Measurements from ENCODE around the gene SLC13A3. TPM values are rescaled to one million over a fixed set of nuclear protein-coding genes. Genes with fewer than 3 reads are reported as not detected.

SLC13A3 gene
- polyA plus RNA-seq, 1 donor, result 3.7 TPM

DNA sequence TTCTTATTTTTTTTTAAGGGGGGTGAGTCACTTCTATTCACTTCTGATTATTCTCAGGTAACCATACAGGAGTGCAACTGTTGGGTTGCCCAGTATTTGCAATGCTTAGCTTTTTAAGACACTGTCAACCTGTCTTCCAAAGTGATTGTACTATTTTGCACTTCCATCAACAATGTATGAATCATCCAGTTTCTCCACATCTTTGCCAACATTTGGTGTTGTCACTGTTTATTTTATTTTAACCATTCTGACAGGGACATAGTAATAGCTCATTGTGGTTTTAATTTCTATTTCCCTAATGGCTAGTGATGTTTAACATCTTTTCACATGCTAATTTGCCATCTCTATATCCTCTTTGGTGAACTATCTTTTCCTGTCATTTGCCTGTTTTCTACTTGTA is 1.4 kb upstream of the SLC13A3 start:
- Histone ChIP-seq H3K27ac (ENCODE audit: low read length) (no peak overlapping the region), H3K4me1 (ENCODE audit: control insufficient read depth, insufficient read depth, low read length) (peaks cover 3% of the 10 kb centered on the region), H3K9me3 (ENCODE audit: control insufficient read depth, low read depth, low read length) (no peaks in the 10 kb centered on the region), H3K36me3 (ENCODE audit: control insufficient read depth, insufficient read depth, low read length) (no peaks in the 10 kb centered on the region), H3K27me3 (ENCODE audit: control insufficient read depth, insufficient read depth, low read length) (peaks cover 20% of the 10 kb centered on the region), H3K4me3 (ENCODE audit: low read length) (no peak overlapping the region)
- no peak for DNase-seq

DNA sequence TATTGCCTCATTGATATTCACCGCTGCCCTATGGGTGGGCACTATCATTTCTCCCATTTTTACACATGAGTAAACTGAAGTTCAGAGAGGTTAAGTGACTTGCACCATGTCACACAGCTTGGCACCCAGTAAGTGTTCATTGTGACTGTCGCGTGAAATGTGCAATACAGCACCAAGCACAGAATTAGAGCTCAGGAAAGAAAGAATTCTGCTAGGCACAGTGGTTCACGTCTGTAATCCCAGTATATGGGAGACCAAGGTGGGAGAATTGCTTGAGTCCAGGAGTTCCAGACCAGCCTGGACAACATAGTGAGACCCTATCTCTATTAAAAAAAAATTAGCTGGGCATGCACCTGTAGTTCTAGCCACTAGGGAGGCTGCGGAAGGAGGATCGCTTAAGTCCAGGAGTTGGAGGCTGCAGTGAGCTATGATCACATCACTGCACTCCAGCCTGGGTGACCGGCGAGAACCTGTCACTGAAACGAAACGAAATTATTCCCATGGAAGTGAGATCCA is 626 bp downstream of the SLC13A3 start:
- no peaks in the 10 kb centered on the region for H3K9me3 ChIP-seq (ENCODE audit: control insufficient read depth, low read depth, low read length)
- no peaks in the 10 kb centered on the region for H3K36me3 ChIP-seq (ENCODE audit: control insufficient read depth, insufficient read depth, low read length)
- no peak overlapping the region for H3K4me3 ChIP-seq (ENCODE audit: low read length)
- H3K27ac ChIP-seq (ENCODE audit: low read length), result no peak overlapping the region
- WGBS (ENCODE audit: insufficient coverage, low lambda C conversion rate), result no CpG with 5 or more reads among the region's 10 CpGs
- peaks cover 20% of the 10 kb centered on the region for H3K27me3 ChIP-seq (ENCODE audit: control insufficient read depth, insufficient read depth, low read length)
- DNase-seq, result no peak
- H3K4me1 ChIP-seq (ENCODE audit: control insufficient read depth, insufficient read depth, low read length), result peaks cover 3% of the 10 kb centered on the region

- no peaks in the 10 kb centered on the region for H3K36me3 ChIP-seq (ENCODE audit: control insufficient read depth, insufficient read depth, low read length)
- H3K4me1 ChIP-seq (ENCODE audit: control insufficient read depth, insufficient read depth, low read length), result peaks cover 3% of the 10 kb centered on the region
- H3K9me3 ChIP-seq (ENCODE audit: control insufficient read depth, low read depth, low read length), result no peaks in the 10 kb centered on the region
- H3K4me3 ChIP-seq (ENCODE audit: low read length), result no peak overlapping the region
- no peak overlapping the region for H3K27ac ChIP-seq (ENCODE audit: low read length)
- 94% methylated on average over 4 of the region's 9 CpGs for WGBS (ENCODE audit: insufficient coverage, low lambda C conversion rate)
- peaks cover 20% of the 10 kb centered on the region for H3K27me3 ChIP-seq (ENCODE audit: control insufficient read depth, insufficient read depth, low read length)
- DNase-seq, result no peak
These were observed 1.2 kb downstream of the SLC13A3 start for GRCh38 chr20:46649965-46650542.

- Histone ChIP-seq H3K4me1 (ENCODE audit: control insufficient read depth, insufficient read depth, low read length) (peaks cover 3% of the 10 kb centered on the region), H3K4me3 (ENCODE audit: low read length) (no peak overlapping the region), H3K9me3 (ENCODE audit: control insufficient read depth, low read depth, low read length) (no peaks in the 10 kb centered on the region), H3K36me3 (ENCODE audit: control insufficient read depth, insufficient read depth, low read length) (no peaks in the 10 kb centered on the region), H3K27me3 (ENCODE audit: control insufficient read depth, insufficient read depth, low read length) (peaks cover 20% of the 10 kb centered on the region), H3K27ac (ENCODE audit: low read length) (no peak overlapping the region)
- WGBS (ENCODE audit: insufficient coverage, low lambda C conversion rate), result no CpG with 5 or more reads among the region's 3 CpGs
- no peak for DNase-seq
These were observed 1.7 kb downstream of the SLC13A3 start for GRCh38 chr20:46649650-46649949.

GRCh38 chr20:46648903-46649649 is 2.2 kb downstream of the SLC13A3 start:
- WGBS (ENCODE audit: insufficient coverage, low lambda C conversion rate), result no CpG with 5 or more reads among the region's 8 CpGs
- H3K27ac ChIP-seq (ENCODE audit: low read length), result no peak overlapping the region
- H3K4me1 ChIP-seq (ENCODE audit: control insufficient read depth, insufficient read depth, low read length), result peaks cover 3% of the 10 kb centered on the region
- no peak for DNase-seq
- H3K27me3 ChIP-seq (ENCODE audit: control insufficient read depth, insufficient read depth, low read length), result peaks cover 20% of the 10 kb centered on the region
- H3K36me3 ChIP-seq (ENCODE audit: control insufficient read depth, insufficient read depth, low read length), result no peaks in the 10 kb centered on the region
- no peak overlapping the region for H3K4me3 ChIP-seq (ENCODE audit: low read length)
- H3K9me3 ChIP-seq (ENCODE audit: control insufficient read depth, low read depth, low read length), result no peaks in the 10 kb centered on the region

GRCh38 chr20:46647469-46647868 is 3.8 kb downstream of the SLC13A3 start:
- no peak overlapping the region for H3K4me3 ChIP-seq (ENCODE audit: low read length)
- H3K9me3 ChIP-seq (ENCODE audit: control insufficient read depth, low read depth, low read length), result no peaks in the 10 kb centered on the region
- DNase-seq, result no peak
- H3K27me3 ChIP-seq (ENCODE audit: control insufficient read depth, insufficient read depth, low read length), result peaks cover 20% of the 10 kb centered on the region
- H3K4me1 ChIP-seq (ENCODE audit: control insufficient read depth, insufficient read depth, low read length), result peaks cover 3% of the 10 kb centered on the region
- no peaks in the 10 kb centered on the region for H3K36me3 ChIP-seq (ENCODE audit: control insufficient read depth, insufficient read depth, low read length)
- no CpG with 5 or more reads among the region's 4 CpGs for WGBS (ENCODE audit: insufficient coverage, low lambda C conversion rate)
- H3K27ac ChIP-seq (ENCODE audit: low read length), result no peak overlapping the region

DNA sequence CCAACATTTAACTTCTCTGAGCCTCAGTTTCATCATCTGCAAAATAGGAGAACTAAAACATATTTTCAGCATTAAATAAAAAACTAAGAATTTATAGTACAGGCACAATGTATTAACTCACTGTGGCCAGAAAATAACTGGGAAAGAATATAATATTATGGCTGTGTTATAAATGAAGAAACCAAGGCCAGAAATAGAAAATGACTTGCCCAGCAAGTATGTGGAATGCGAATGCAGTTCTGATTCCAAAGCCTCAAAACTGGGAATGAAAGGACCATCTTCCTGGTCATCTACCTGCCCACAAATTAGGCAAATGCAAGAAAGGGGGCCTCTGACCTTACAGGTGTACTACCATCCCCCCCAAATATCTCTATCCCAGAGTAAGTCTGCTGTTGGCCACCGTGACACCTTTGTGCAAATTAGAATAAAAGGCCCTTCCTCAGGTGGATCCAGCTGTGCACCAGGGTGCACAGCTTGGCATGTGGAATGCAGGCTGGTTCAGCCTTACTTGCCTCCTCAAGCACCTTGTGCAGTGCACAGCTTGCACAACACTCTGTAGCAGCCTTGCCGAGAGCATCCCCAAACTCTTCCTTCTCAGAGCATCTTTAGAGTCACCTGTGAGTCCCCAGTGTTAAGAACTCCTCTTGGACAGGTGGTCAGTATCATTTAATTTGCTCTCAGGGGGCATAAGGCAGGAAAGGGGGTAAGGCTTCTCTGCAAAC is 4.4 kb downstream of the SLC13A3 start:
- Histone ChIP-seq H3K36me3 (ENCODE audit: control insufficient read depth, insufficient read depth, low read length) (no peaks in the 10 kb centered on the region), H3K9me3 (ENCODE audit: control insufficient read depth, low read depth, low read length) (no peaks in the 10 kb centered on the region), H3K27me3 (ENCODE audit: control insufficient read depth, insufficient read depth, low read length) (peaks cover 17% of the 10 kb centered on the region), H3K4me1 (ENCODE audit: control insufficient read depth, insufficient read depth, low read length) (peaks cover 3% of the 10 kb centered on the region), H3K27ac (ENCODE audit: low read length) (no peak overlapping the region), H3K4me3 (ENCODE audit: low read length) (no peak overlapping the region)
- DNase-seq, result no peak
- no CpG with 5 or more reads among the region's 3 CpGs for WGBS (ENCODE audit: insufficient coverage, low lambda C conversion rate)

DNA sequence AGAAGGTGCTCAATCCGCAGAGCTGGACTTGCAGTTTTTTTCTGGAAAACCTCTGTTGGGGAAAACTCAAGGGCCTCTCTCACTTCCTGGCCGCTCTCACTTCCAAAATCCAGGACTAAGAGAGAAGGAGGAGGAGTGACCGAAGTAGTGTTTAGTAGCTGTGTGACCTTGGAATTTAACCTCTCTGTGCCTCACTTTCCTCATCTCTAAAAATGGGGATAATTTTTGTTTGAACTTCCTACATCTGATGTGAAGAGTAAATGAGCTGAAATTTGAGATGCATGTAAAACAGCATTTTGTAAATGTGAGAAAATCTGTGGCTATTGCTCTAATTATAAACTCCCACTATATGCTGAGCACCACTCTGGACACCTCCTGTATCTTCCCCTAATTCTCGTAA is 5.1 kb downstream of the SLC13A3 start:
- Histone ChIP-seq H3K27ac (ENCODE audit: low read length) (no peak overlapping the region), H3K27me3 (ENCODE audit: control insufficient read depth, insufficient read depth, low read length) (peaks cover 10% of the 10 kb centered on the region), H3K4me1 (ENCODE audit: control insufficient read depth, insufficient read depth, low read length) (no peaks in the 10 kb centered on the region), H3K4me3 (ENCODE audit: low read length) (no peak overlapping the region), H3K9me3 (ENCODE audit: control insufficient read depth, low read depth, low read length) (no peaks in the 10 kb centered on the region), H3K36me3 (ENCODE audit: control insufficient read depth, insufficient read depth, low read length) (no peaks in the 10 kb centered on the region)
- no CpG with 5 or more reads among the region's 4 CpGs for WGBS (ENCODE audit: insufficient coverage, low lambda C conversion rate)
- no peak for DNase-seq

- no peaks in the 10 kb centered on the region for H3K9me3 ChIP-seq (ENCODE audit: control insufficient read depth, low read depth, low read length)
- H3K4me1 ChIP-seq (ENCODE audit: control insufficient read depth, insufficient read depth, low read length), result no peaks in the 10 kb centered on the region
- H3K27me3 ChIP-seq (ENCODE audit: control insufficient read depth, insufficient read depth, low read length), result no peaks in the 10 kb centered on the region
These were observed 6.5 kb downstream of the SLC13A3 start for GRCh38 chr20:46644733-46645132.

DNA sequence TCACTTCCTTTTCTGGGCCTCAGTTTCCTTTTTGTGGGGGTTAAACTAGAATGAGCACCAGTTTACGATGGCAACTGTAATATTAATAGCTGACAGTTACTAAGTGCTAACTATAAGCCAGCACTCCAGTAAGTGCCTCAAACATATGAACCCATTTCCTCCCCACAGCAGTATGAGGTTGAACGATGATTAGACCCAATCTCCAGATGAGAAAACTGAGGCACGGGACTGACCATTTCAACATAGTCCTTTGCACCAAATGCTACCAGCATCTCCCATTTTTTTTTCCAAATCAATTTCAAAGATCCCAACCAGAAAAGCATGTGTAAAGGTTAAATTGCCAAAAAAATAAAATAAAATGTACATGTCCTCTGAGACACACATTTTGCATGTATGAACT is 7.1 kb downstream of the SLC13A3 start:
- Histone ChIP-seq H3K4me3 (ENCODE audit: low read length) (no peak overlapping the region), H3K4me1 (ENCODE audit: control insufficient read depth, insufficient read depth, low read length) (no peaks in the 10 kb centered on the region), H3K27ac (ENCODE audit: low read length) (no peak overlapping the region), H3K9me3 (ENCODE audit: control insufficient read depth, low read depth, low read length) (no peaks in the 10 kb centered on the region), H3K36me3 (ENCODE audit: control insufficient read depth, insufficient read depth, low read length) (no peaks in the 10 kb centered on the region), H3K27me3 (ENCODE audit: control insufficient read depth, insufficient read depth, low read length) (no peaks in the 10 kb centered on the region)
- DNase-seq, result no peak
- 100% methylated on average over 1 of the region's 3 CpGs for WGBS (ENCODE audit: insufficient coverage, low lambda C conversion rate)

More at GRCh38 chr20:46644733-46645132, 6.5 kb downstream of the SLC13A3 start:
- WGBS (ENCODE audit: insufficient coverage, low lambda C conversion rate), result no CpG with 5 or more reads among the region's 1 CpG
- Histone ChIP-seq H3K27ac (ENCODE audit: low read length) (no peak overlapping the region), H3K4me3 (ENCODE audit: low read length) (no peak overlapping the region), H3K36me3 (ENCODE audit: control insufficient read depth, insufficient read depth, low read length) (no peaks in the 10 kb centered on the region)
- DNase-seq, result no peak

Measured in large intestine (tissue), 3 donors.